Right ventricle myocardium superior (tissue), 1 donor: ENCODE measurements around the gene TRMT1. TPM values are rescaled to one million over a fixed set of nuclear protein-coding genes. Genes with fewer than 3 reads are reported as not detected.
A peak's percentile ranks its signal among the peaks of the same experiment; 100 is the strongest.

Experiments used
- ATAC-seq: fragments of 200-7000 bp; cut with Tn5 transposase; one replicate; pipeline ENCODE4 v1.9.1; 2020; ENCODE audit warnings: mild to moderate bottlenecking; ENCODE audit not compliant: poor library complexity
- DNase-seq: peaks from one replicate; pipeline ENCODE4 v3.0.0-alpha.2; 2020
- intact Hi-C: fragments of 100-400 bp; cut with DNase I; formaldehyde crosslinking; loops from one replicate; pipeline ENCODE4 v1.11.2; 2022
- total RNA-seq: library from RNA; stranded (reverse); fragmentation: NEBNext Ultra II Directional; extraction: Animal tissue kit (Norgen Biotek cat#: 25700); gene quantifications from one replicate; pipeline ENCODE4 v1.2.1, GENCODE V29; 2021
- donor health status: DM: no; HTN: yes; CAD: no; lungs with severe emphysema.

TRMT1 gene
- total RNA-seq, 1 donor from 2014 or later, result 18.4 TPM

- no peak for DNase-seq
- no peak for ATAC-seq
- intact Hi-C loops, result no loop called here
Measured at GRCh38 chr19:13083008-13083404, 33.5 kb downstream of the TRMT1 start.

GRCh38 chr19:13082192-13083007, 34.1 kb downstream of the TRMT1 start:
- DNase-seq (peak; percentile 60), ATAC-seq (peak; percentile 51)
- intact Hi-C loops, result no loop called here

GRCh38 chr19:13079542-13079986, 37.0 kb downstream of the TRMT1 start:
- intact Hi-C loops, result no loop called here
- ATAC-seq (peak; percentile 48), DNase-seq (peak; percentile 74)

GRCh38 chr19:13078897-13079541, 37.5 kb downstream of the TRMT1 start:
- peak; percentile 73 for DNase-seq
- intact Hi-C loops, result no loop called here
- peak; percentile 67 for ATAC-seq

- intact Hi-C loops, result no loop called here
- DNase-seq (no peak), ATAC-seq (no peak)
Measured at GRCh38 chr19:13078381-13078780, 38.2 kb downstream of the TRMT1 start.

GRCh38 chr19:13077240-13077639, 39.3 kb downstream of the TRMT1 start:
- DNase-seq (no peak), ATAC-seq (no peak)
- intact Hi-C loops, result no loop called here

- DNase-seq (no peak), ATAC-seq (peak; percentile 8)
- intact Hi-C loops, result no loop called here
Measured at GRCh38 chr19:13076787-13077186, 39.8 kb downstream of the TRMT1 start.

GRCh38 chr19:13076320-13076719, 40.2 kb downstream of the TRMT1 start:
- DNase-seq (no peak), ATAC-seq (no peak)
- intact Hi-C loops, result no loop called here

GRCh38 chr19:13074378-13074777, 42.2 kb downstream of the TRMT1 start:
- no peak for ATAC-seq
- intact Hi-C loops, result no loop called here
- DNase-seq, result no peak

GRCh38 chr19:13073263-13073662, 43.3 kb downstream of the TRMT1 start:
- intact Hi-C loops, result no loop called here
- DNase-seq (no peak), ATAC-seq (no peak)

- intact Hi-C loops, result no loop called here
- ATAC-seq (no peak), DNase-seq (no peak)
Measured at GRCh38 chr19:13072188-13072908, 44.2 kb downstream of the TRMT1 start.

GRCh38 chr19:13071444-13072187, 44.9 kb downstream of the TRMT1 start:
- no peak for DNase-seq
- intact Hi-C loops, result no loop called here
- no peak for ATAC-seq

- intact Hi-C loops, result no loop called here
- no peak for DNase-seq
- ATAC-seq, result no peak
Measured at GRCh38 chr19:13070425-13071140, 46.0 kb downstream of the TRMT1 start.

- DNase-seq (no peak), ATAC-seq (no peak)
- intact Hi-C loops, result no loop called here
Measured at GRCh38 chr19:13069415-13070359, 46.9 kb downstream of the TRMT1 start.

- DNase-seq (no peak), ATAC-seq (peak; percentile 23)
Measured at GRCh38 chr19:13068085-13068846, 48.3 kb downstream of the TRMT1 start.

GRCh38 chr19:13066933-13067807, 49.4 kb downstream of the TRMT1 start:
- DNase-seq (no peak), ATAC-seq (no peak)
- intact Hi-C loops, result no loop called here

More at GRCh38 chr19:13068085-13068846, 48.3 kb downstream of the TRMT1 start:
- intact Hi-C loops, result no loop called here
